DND-41 (cell line): ENCODE results near the gene NCOR2.

ENCODE experiments used
- EZH2 ChIP-seq: IDR thresholded peaks from 3 replicates; pipeline ENCODE4 v1.6.1; 2012; ENCODE audit warnings: borderline replicate concordance, low read depth, mild to moderate bottlenecking, moderate library complexity, low read length, inconsistent platforms; ENCODE audit not compliant: severe bottlenecking
- TF ChIP-seq, protein P1 (sequence below): IDR thresholded peaks from 2 replicates; pipeline ENCODE4 v1.5.1; 2012; ENCODE audit warnings: borderline replicate concordance, low read length, moderate library complexity, mild to moderate bottlenecking; ENCODE audit not compliant: poor library complexity, severe bottlenecking; ENCODE audit errors: extremely low read depth

DNA sequence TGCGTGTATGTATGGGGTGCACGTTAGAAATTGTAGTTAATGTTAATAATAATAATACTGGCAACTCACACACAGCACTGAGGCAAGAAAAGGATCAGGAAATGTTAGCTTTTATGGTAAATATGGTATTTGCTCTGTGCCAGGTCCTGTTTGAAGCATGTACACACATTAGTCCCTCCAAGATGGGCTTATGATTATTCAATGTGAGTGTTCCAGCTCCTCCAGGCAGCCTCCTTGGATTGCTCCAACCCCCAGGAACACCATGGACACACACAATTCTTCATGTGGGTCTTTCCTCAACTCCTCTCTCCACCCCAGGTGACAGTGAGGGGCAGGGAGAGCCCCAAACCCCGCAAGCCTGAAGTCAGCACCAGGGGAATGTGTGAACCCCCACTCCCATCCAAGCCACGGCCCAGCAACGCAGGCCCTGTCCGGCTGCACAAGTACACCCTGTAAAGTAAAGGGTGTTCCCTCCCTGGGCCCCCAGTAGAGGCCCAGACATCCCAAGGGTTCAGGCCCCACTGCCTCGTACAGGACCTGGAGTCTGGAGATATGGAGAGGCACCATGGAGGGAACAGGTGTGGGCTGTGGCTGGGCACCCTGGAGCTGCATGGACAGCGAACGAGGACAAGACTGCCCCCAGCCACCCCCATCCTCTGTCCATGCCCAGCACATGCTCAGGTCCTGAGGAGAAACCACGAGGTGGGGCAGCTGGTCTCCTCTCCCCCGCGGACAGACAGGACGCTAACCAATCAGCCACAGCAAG, 41.3 kb downstream of the NCOR2 start:
- TF ChIP-seq, protein P1, sequence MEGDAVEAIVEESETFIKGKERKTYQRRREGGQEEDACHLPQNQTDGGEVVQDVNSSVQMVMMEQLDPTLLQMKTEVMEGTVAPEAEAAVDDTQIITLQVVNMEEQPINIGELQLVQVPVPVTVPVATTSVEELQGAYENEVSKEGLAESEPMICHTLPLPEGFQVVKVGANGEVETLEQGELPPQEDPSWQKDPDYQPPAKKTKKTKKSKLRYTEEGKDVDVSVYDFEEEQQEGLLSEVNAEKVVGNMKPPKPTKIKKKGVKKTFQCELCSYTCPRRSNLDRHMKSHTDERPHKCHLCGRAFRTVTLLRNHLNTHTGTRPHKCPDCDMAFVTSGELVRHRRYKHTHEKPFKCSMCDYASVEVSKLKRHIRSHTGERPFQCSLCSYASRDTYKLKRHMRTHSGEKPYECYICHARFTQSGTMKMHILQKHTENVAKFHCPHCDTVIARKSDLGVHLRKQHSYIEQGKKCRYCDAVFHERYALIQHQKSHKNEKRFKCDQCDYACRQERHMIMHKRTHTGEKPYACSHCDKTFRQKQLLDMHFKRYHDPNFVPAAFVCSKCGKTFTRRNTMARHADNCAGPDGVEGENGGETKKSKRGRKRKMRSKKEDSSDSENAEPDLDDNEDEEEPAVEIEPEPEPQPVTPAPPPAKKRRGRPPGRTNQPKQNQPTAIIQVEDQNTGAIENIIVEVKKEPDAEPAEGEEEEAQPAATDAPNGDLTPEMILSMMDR = no peak
- no peak for TF ChIP-seq EZH2
